ENCODE results near the gene SCRN1. TPM values are rescaled to one million over a fixed set of nuclear protein-coding genes. Genes with fewer than 3 reads are reported as not detected.

Gene SCRN1
- total and polyA plus RNA-seq, 2 experiments from 2014 or later, result 58.8 to 80.0 TPM

GRCh38 chr7:29998489-29998888 is 8.9 kb upstream of the SCRN1 start:
- Histone ChIP-seq H3K27me3 (replicated peaks; ENCODE audit: insufficient read depth) (no peaks in the 10 kb centered on the region), H3K36me3 (ENCODE audit: low read depth) (no peaks in the 10 kb centered on the region), H4K20me1 (ENCODE audit: insufficient read depth) (no peaks in the 10 kb centered on the region), H3K27ac (no peak overlapping the region), H3K9me2 (ENCODE audit: insufficient read depth) (no peaks in the 10 kb centered on the region), H2AFZ (no peak overlapping the region), H3K9ac (no peak overlapping the region), H3K9me3 (ENCODE audit: low read depth) (no peaks in the 10 kb centered on the region), H3K79me2 (ENCODE audit: insufficient read depth) (no peaks in the 10 kb centered on the region), H3K4me3 (no peak overlapping the region), H3K4me1 (ENCODE audit: insufficient read depth) (0 out of 2 replicates have a peak, but pooled peaks cover 4% of the 10 kb centered on the region), H3K4me2 (ENCODE audit: unreplicated experiment) (no peak overlapping the region), H3F3A (ENCODE audit: insufficient read depth) (no peaks in the 10 kb centered on the region)
- DNase-seq, result no peak
- TF ChIP-seq EZH2phosphoT487 (IDR thresholded peaks at IDR 0.05; ENCODE audit: insufficient read depth, low read depth), result no peak
- no peak for TF ChIP-seq EZH2 (IDR thresholded peaks at IDR 0.05; ENCODE audit: insufficient read depth, poor library complexity, severe bottlenecking)
- in situ Hi-C loops (cut with MboI), result no loop called here

- Histone ChIP-seq H3K4me2 (ENCODE audit: unreplicated experiment) (no peak overlapping the region), H3K27ac (no peak overlapping the region), H3F3A (ENCODE audit: insufficient read depth) (no peaks in the 10 kb centered on the region), H4K20me1 (ENCODE audit: insufficient read depth) (no peaks in the 10 kb centered on the region), H3K4me3 (no peak overlapping the region), H3K79me2 (ENCODE audit: insufficient read depth) (no peaks in the 10 kb centered on the region), H3K36me3 (ENCODE audit: low read depth) (no peaks in the 10 kb centered on the region), H3K9me2 (ENCODE audit: insufficient read depth) (no peaks in the 10 kb centered on the region), H3K9ac (no peak overlapping the region), H3K4me1 (ENCODE audit: insufficient read depth) (0 out of 2 replicates have a peak, but pooled peaks cover 4% of the 10 kb centered on the region), H3K27me3 (replicated peaks; ENCODE audit: insufficient read depth) (no peaks in the 10 kb centered on the region), H2AFZ (no peak overlapping the region), H3K9me3 (ENCODE audit: low read depth) (no peaks in the 10 kb centered on the region)
- DNase-seq, result no peak
- in situ Hi-C loops (cut with MboI), result no loop called here
- no peak for TF ChIP-seq EZH2phosphoT487 (IDR thresholded peaks at IDR 0.05; ENCODE audit: insufficient read depth, low read depth)
- TF ChIP-seq EZH2 (IDR thresholded peaks at IDR 0.05; ENCODE audit: insufficient read depth, poor library complexity, severe bottlenecking), result no peak
These were observed 6.7 kb upstream of the SCRN1 start for GRCh38 chr7:29996321-29996720.

GRCh38 chr7:29995652-29996051 is 6.1 kb upstream of the SCRN1 start:
- Histone ChIP-seq H3K4me1 (ENCODE audit: insufficient read depth) (0 out of 2 replicates have a peak, but pooled peaks cover 4% of the 10 kb centered on the region), H3K27ac (no peak overlapping the region), H4K20me1 (ENCODE audit: insufficient read depth) (no peaks in the 10 kb centered on the region), H3K9me2 (ENCODE audit: insufficient read depth) (no peaks in the 10 kb centered on the region), H2AFZ (no peak overlapping the region), H3K4me3 (no peak overlapping the region), H3K4me2 (ENCODE audit: unreplicated experiment) (no peak overlapping the region), H3F3A (ENCODE audit: insufficient read depth) (no peaks in the 10 kb centered on the region), H3K79me2 (ENCODE audit: insufficient read depth) (peaks cover 5% of the 10 kb centered on the region), H3K9ac (no peak overlapping the region), H3K27me3 (replicated peaks; ENCODE audit: insufficient read depth) (no peaks in the 10 kb centered on the region), H3K36me3 (ENCODE audit: low read depth) (no peaks in the 10 kb centered on the region), H3K9me3 (ENCODE audit: low read depth) (no peaks in the 10 kb centered on the region)
- TF ChIP-seq EZH2phosphoT487 (IDR thresholded peaks at IDR 0.05; ENCODE audit: insufficient read depth, low read depth) (no peak), EZH2 (IDR thresholded peaks at IDR 0.05; ENCODE audit: insufficient read depth, poor library complexity, severe bottlenecking) (no peak)
- in situ Hi-C loops (cut with MboI), result no loop called here
- DNase-seq, result no peak

DNA sequence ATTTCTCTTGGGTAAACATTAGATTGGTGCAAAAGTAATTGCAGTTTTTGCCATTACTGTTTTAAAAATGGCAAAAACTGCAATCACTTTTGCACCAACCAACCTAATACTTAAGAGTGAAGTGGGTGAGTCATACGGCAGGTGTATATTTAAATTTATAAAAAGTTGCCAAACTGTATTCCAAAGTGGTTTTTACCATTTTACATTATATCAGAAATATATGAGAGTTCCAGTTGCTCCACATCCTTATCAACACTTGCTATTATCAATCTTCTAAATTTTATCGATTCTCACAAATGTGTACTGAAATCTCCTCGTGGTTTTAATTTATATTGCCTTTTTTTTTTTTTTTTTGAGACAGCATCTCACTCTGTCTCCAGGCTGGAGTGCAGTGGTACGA is 3.5 kb upstream of the SCRN1 start:
- H3K36me3 ChIP-seq (ENCODE audit: low read depth), result no peaks in the 10 kb centered on the region
- no peak overlapping the region for H2AFZ ChIP-seq
- no peak overlapping the region for H3K9ac ChIP-seq
- in situ Hi-C loops (cut with MboI), result no loop called here
- no peaks in the 10 kb centered on the region for H3K9me3 ChIP-seq (ENCODE audit: low read depth)
- WGBS, 2 experiments (ENCODE audit: low coverage in 1 of 2, low lambda C conversion rate in 2 of 2, missing lambda C conversion rate in 2 of 2), result 68 to 72% methylated on average over 4 of the region's 4 CpGs
- H3K4me3 ChIP-seq, result no peak overlapping the region
- DNase-seq, result no peak
- H3K4me1 ChIP-seq (ENCODE audit: insufficient read depth), result peaks cover 9% of the 10 kb centered on the region
- no peak overlapping the region for H3K4me2 ChIP-seq (ENCODE audit: unreplicated experiment)
- H3K9me2 ChIP-seq (ENCODE audit: insufficient read depth), result no peaks in the 10 kb centered on the region
- no peaks in the 10 kb centered on the region for H4K20me1 ChIP-seq (ENCODE audit: insufficient read depth)
- TF ChIP-seq EZH2 (IDR thresholded peaks at IDR 0.05; ENCODE audit: insufficient read depth, poor library complexity, severe bottlenecking), result no peak
- no peak for TF ChIP-seq EZH2phosphoT487 (IDR thresholded peaks at IDR 0.05; ENCODE audit: insufficient read depth, low read depth)
- no peaks in the 10 kb centered on the region for H3K27me3 ChIP-seq (replicated peaks; ENCODE audit: insufficient read depth)
- no peak overlapping the region for H3K27ac ChIP-seq
- peaks cover 16% of the 10 kb centered on the region for H3K79me2 ChIP-seq (ENCODE audit: insufficient read depth)
- H3F3A ChIP-seq (ENCODE audit: insufficient read depth), result peaks cover 10% of the 10 kb centered on the region

DNA sequence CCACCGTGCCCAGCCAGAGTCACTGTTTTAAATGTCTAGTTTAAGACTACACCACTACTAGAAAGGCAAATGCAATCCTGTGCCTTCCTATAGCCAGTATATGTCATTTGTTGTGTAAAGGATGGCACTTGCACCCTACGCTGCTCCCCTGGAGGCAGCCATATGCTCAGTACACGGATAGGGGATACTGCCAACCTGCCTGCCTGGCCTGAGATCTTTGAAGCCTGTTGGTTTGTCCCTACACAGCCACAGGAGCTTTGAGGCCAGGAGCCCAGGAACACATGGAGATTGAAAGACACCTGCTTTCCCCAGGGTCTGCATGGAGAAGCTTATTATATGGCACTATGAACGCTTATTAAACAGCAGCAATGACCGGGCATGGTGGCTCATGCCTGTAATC is 2.3 kb upstream of the SCRN1 start:
- Histone ChIP-seq H3K9me2 (ENCODE audit: insufficient read depth) (no peaks in the 10 kb centered on the region), H3K9me3 (ENCODE audit: low read depth) (no peaks in the 10 kb centered on the region), H3K27ac (no peak overlapping the region), H3F3A (ENCODE audit: insufficient read depth) (peaks cover 20% of the 10 kb centered on the region), H3K36me3 (ENCODE audit: low read depth) (no peaks in the 10 kb centered on the region), H3K4me3 (no peak overlapping the region), H2AFZ (no peak overlapping the region), H3K9ac (no peak overlapping the region), H3K27me3 (replicated peaks; ENCODE audit: insufficient read depth) (no peaks in the 10 kb centered on the region), H3K79me2 (ENCODE audit: insufficient read depth) (peaks cover 25% of the 10 kb centered on the region), H4K20me1 (ENCODE audit: insufficient read depth) (no peaks in the 10 kb centered on the region), H3K4me1 (ENCODE audit: insufficient read depth) (peaks cover 20% of the 10 kb centered on the region), H3K4me2 (ENCODE audit: unreplicated experiment) (no peak overlapping the region)
- WGBS, 2 experiments (ENCODE audit: low coverage in 1 of 2, low lambda C conversion rate in 2 of 2, missing lambda C conversion rate in 2 of 2), result 90 to 94% methylated on average over 5 of the region's 5 CpGs
- no peak for DNase-seq
- in situ Hi-C loops (cut with MboI), result no loop called here
- TF ChIP-seq EZH2phosphoT487 (IDR thresholded peaks at IDR 0.05; ENCODE audit: insufficient read depth, low read depth), result no peak
